HepG2 (cell line): ENCODE results near the gene BMPR1B.

Experiments used
- CTCF ChIP-seq: sonication (generic); formaldehyde crosslinking; IDR thresholded peaks from 2 replicates; pipeline ENCODE4 v1.5.0; 2020; ENCODE audit warnings: mild to moderate bottlenecking, missing genetic modification reagents, moderate library complexity
- EZH2 ChIP-seq: conservative IDR thresholded peaks from 2 replicates; pipeline ENCODE4 v1.6.1; 2012; ENCODE audit warnings: mild to moderate bottlenecking, low read depth, low read length, moderate library complexity
- JUND ChIP-seq: sonication (generic); formaldehyde crosslinking; IDR thresholded peaks from 2 replicates; pipeline ENCODE4 v1.8.0; 2022; ENCODE audit warnings: mild to moderate bottlenecking, missing genetic modification reagents
- NFIC ChIP-seq: IDR thresholded peaks from 2 replicates; pipeline ENCODE4 v1.6.1; 2012; ENCODE audit warnings: mild to moderate bottlenecking, low read length, inconsistent platforms
- POLR2A ChIP-seq, 2 experiments: IDR thresholded peaks; 2 replicates each; pipeline ENCODE4 v1.6.1; 2011; ENCODE audit warnings: low read depth in 2 of 2, low read length in 2 of 2, mild to moderate bottlenecking in 1 of 2, moderate library complexity in 1 of 2; ENCODE audit not compliant: insufficient read depth in 1 of 2
- POLR2AphosphoS5 ChIP-seq: IDR thresholded peaks from 2 replicates; pipeline ENCODE4 v1.6.1; 2012; ENCODE audit warnings: low read depth, low read length
- RAD21 ChIP-seq: fragments of 450-650 bp; formaldehyde crosslinking; IDR thresholded peaks from 2 replicates; pipeline ENCODE4 v1.5.0; 2020; ENCODE audit warnings: mild to moderate bottlenecking
- TF ChIP-seq, protein P1 (sequence below): sonication (generic); formaldehyde crosslinking; IDR thresholded peaks from 2 replicates; pipeline ENCODE4 v1.4.0; 2020; ENCODE audit warnings: mild to moderate bottlenecking, missing genetic modification reagents

DNA sequence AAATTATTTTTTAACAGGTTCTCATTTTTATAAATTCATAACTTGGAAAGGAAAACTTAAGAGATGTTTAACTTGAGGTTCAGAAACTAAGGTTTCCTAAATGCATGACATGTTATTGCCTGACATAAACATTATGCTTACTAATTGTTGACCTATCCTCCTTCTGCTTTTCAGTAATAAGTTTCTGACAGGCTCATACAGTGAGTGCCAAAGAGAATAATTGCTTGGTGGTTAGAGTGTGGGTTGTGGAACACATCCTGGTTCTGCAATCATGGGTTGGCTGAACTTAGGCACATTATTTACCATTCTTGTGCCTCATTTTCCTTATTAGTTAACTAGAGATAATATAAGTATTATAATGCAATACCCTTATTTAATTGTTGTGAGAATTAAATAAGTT is 56.5 kb downstream of the BMPR1B start:
- TF ChIP-seq JUND (CRISPR knock-in tag), result no peak
- no peak for TF ChIP-seq NFIC
- no peak for TF ChIP-seq RAD21 (CRISPR knock-in tag)
- no peak for TF ChIP-seq CTCF (CRISPR knock-in tag)
- no peak for TF ChIP-seq POLR2AphosphoS5
- no peak for TF ChIP-seq POLR2A (IDR thresholded peaks at IDR 0.05; ENCODE audit: insufficient read depth in 1 of 2, low read depth in 2 of 2, low read length in 2 of 2)
- TF ChIP-seq, protein P1, sequence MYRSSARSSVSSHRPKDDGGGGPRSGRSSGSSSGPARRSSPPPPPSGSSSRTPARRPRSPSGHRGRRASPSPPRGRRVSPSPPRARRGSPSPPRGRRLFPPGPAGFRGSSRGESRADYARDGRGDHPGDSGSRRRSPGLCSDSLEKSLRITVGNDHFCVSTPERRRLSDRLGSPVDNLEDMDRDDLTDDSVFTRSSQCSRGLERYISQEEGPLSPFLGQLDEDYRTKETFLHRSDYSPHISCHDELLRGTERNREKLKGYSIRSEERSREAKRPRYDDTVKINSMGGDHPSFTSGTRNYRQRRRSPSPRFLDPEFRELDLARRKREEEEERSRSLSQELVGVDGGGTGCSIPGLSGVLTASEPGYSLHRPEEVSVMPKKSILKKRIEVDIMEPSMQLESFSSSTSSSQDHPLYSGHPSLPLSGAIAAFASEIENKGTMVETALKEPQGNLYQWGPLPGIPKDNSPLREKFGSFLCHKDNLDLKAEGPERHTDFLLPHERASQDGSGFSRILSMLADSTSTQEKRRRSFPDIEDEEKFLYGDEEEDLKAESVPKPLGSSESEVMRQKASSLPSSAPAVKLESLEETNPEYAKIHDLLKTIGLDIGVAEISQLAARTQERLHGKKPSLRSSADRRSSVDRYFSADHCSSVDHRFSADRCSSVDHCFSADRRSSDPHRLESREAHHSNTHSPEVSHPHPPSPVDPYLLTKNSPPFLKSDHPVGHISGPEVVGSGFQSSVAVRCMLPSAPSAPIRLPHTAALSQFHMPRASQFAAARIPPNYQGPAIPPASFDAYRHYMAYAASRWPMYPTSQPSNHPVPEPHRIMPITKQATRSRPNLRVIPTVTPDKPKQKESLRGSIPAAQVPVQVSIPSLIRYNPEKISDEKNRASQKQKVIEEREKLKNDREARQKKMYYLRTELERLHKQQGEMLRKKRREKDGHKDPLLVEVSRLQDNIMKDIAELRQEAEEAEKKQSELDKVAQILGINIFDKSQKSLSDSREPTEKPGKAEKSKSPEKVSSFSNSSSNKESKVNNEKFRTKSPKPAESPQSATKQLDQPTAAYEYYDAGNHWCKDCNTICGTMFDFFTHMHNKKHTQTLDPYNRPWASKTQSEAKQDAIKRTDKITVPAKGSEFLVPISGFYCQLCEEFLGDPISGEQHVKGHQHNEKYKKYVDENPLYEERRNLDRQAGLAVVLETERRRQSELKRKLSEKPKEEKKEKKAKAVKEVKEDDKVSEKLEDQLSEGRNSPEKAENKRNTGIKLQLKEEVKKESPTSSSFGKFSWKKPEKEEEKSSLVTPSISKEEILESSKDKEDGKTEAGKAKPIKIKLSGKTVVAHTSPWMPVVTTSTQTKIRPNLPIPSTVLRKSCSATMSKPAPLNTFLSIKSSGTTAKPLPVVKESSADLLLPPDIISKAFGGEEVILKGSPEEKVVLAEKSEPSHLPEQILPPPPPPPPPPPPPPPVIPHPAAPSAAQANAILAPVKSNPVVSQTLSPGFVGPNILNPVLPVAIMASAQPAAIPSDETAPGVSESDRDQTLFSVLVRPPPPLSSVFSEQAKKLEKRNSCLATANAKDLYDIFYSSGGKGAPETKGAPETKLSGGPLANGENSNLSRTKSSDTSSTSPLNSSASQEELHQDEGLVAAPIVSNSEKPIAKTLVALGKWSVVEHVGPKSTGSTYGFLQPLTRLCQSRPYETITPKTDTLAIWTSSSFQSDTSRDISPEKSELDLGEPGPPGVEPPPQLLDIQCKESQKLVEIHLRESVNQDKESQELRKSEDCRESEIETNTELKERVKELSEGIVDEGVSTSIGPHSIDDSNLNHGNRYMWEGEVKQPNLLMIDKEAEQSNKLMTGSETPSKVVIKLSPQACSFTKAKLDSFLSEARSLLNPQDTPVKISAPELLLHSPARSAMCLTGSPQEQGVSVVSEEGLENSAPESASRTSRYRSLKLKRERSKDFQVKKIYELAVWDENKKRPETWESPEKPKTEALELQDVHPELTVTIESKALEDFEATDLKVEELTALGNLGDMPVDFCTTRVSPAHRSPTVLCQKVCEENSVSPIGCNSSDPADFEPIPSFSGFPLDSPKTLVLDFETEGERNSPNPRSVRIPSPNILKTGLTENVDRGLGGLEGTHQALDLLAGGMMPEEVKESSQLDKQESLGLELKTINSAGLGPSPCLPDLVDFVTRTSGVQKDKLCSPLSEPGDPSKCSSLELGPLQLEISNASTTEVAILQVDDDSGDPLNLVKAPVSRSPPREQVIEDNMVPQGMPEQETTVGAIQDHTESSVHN, result no peak
- no peak for TF ChIP-seq EZH2
